Right lung (tissue), 5 donors: Measurements from ENCODE around the gene TMEM8B. TPM values are rescaled to one million over a fixed set of nuclear protein-coding genes. Genes with fewer than 3 reads are reported as not detected.
"Not testable (repeated sequence)": the region's sequence is repeated elsewhere in the genome, so short reads cannot be mapped to it uniquely, and the experiment has no call there.

Experiments used
- DNase-seq, 2 donors: peaks; one replicate each; pipeline ENCODE4 v3.0.0-alpha.2; 2013
- polyA plus RNA-seq, 5 donors: library from polyadenylated mRNA; unstranded; fragments of 120-200 nt; gene quantifications; one replicate each; pipeline versions ENCODE4 v1.2.1 to v1.2.3, GENCODE V29; 2013; ENCODE audit warnings: inconsistent platforms in 1 of 5, low replicate concordance in 1 of 5; ENCODE audit not compliant: insufficient read length in 5 of 5, insufficient read depth in 1 of 5

Gene TMEM8B
- polyA plus RNA-seq, 5 donors: 21.3 to 31.5 (median 27.1) TPM

- no peak for DNase-seq
These were observed 35.7 kb downstream of the TMEM8B start for GRCh38 chr9:35864695-35865255.

DNA sequence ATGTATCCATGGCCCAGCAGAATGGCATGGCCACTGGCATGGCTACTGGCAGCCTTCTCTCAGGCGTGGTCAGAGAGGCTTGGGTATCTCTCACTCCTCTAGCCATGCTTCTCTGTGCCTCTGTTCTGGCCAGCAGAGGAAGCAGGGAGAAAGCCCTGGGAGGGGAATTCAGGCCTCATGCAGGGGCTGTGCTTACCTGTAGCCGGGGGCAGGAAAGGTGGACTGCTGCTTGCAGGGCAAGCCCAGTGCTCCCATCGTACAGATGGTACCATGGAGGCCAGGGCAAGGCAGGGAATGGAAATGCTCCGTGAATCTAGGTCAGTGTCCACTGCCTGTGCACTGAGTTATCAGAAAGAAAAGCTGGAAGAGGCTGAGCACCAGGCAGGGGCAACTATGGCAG lies 38.5 kb downstream of the TMEM8B start:
- DNase-seq: no peak

DNA sequence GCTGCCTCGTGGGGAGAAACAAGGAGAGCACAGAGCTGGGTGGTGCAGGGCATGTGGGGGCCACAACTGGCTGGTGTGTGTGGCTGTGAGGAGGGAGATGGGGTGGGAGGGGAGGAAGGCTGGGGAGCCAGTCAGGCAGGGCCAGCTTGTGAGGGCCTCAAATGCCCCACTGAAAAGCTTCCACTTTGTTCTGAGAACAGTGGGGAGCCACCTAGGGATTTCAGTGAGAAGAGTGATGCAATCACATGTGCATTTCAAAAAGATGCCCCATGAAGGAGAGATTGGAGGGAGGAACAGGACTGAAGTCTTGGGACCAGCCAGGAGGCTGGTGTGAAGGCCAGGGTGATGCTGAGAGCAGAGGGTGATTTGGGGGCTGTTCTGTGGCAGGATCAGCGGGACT lies 39.9 kb downstream of the TMEM8B start:
- DNase-seq: no peak

GRCh38 chr9:35869621-35870216 lies 40.7 kb downstream of the TMEM8B start:
- no peak for DNase-seq

DNA sequence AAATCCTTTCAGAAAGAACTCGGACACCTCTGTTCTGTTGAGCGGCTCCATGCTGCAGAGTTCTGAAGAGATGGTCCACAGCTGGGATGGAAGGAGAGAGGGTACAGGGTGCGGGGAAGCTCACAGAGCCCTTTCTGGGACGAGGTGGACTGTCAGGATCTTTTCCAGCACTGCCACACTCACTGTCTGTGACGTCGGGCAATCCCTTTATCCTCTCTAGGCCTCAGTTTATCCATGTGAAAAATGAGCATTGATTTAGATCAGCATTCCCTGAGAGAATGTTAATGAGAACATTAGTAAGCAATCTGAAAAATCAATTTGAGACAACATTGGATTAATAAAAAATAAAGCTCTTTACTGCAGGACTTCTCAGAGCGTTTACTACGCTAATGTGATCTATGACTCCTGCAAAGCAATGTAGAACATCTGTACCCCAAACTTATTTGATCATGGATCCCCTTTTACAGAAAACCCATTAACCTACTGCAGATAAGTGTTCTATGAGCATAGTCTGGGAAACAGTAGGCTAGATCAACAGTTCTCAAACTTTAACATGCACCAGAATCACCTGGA lies 41.4 kb downstream of the TMEM8B start, which contains the start of gene OR13J1:
Gene OR13J1 (minus strand): TSS at position 51 of the 573 bp plus-strand sequence. CDS start 0 bp downstream, at position 51.
- no peak for DNase-seq

- DNase-seq: no peak
These were observed 42.5 kb downstream of the TMEM8B start for GRCh38 chr9:35871545-35871944.

DNA sequence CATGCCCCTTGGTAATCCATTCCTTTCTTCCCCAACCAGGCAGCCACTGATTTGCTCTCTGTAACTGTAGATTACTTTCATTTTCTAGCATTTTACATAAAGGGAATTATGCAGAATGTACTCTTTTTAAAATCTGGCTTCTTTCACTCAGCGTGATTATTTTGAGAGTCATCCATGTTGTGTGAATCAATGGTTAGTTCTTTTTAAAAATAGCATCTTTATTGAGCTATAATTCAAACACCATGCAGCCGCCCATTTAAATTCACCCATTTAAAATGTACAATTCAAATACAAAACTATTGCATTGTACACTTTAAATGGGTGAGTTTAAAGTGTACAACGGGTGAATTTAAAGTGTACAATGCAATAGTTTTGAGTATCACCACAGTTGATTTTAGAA lies 43.5 kb downstream of the TMEM8B start:
- DNase-seq: no peak

DNA sequence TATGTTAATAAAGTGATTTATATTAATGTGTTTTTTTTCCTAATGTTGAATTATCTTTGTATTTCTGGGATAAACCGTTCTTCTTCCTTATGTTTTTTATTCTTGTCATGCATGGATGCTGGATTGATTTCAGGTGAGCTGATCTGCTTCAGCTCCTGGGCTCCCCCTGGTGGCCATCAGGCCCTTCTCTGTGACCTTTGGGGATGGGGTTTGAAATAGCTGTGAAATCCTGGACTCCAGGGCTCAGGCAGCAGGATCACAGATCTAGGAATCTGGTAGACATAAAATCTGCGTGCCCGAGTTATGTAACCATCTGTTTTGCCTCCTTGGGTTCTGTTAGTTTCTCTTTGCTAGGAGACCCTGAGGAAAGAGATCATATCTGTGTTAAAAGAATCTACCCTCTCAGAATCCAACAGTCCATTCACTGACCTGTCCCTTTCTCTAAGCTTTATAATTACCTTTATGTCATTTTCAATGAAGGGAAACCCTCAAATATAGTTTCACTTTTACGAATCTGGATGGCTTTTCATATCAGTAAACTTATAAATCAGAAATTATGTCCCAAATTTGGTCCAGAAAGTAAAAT lies 53.3 kb downstream of the TMEM8B start:
- DNase-seq: peak; percentile 63 to 79

DNA sequence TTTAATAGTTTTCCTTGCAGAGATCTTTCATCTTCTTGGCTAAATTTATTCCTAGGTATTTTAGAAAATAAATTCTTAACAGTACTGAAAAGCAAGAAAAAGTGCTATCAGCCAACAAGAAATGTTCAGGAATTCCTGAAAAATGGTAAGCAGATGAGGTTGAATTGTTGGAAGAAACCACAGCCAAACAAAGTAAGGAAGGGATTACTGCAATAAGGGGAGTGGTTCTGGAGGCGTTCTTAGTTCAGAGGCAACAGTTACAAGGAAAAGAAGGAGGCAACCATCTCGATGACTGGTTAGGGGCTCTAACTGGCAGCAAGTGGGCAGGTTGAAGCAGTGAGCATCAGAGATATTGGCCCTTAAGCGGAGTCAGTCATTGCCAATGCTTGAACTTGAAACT lies 54.0 kb downstream of the TMEM8B start:
- no peak for DNase-seq

DNA sequence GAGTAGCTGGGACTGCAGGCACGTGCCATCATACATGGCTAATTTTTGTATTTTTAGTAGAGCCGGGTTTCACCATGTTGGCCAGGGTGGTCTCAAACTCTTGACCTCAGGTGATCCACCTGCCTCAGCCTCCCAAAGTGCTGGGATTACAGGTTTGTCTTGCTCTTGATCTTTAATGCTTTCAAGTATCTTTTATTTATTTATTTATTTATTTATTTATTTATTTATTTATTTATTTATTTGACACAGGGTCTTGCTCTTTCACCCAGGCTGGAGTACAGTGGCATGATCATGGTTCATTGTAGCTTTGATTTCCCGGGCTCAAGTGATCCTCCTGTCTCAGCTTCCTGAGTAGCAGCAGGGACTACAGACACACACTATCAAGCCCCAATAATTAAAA lies 55.9 kb downstream of the TMEM8B start:
- not testable (repeated sequence) for DNase-seq

DNA sequence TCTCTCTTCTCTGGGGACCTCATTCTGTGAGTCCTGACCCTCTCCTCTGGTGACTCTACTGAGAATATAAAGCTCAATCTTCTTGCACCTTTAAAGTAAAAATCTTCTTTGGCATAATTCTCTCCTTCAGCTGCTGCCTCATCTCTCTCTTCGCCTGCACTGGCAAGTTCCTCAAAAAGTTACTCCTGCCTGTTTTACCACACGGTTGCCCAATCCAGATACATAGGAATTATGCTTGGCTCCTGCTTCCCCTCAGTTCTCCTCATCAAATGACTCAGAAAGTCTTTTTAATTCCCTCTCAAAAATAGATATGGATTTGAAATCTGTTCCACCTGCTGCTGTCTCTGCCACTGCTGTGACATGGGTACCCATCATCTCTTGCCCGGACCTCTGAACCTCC lies 62.6 kb downstream of the TMEM8B start:
- DNase-seq: no peak

GRCh38 chr9:35892051-35892450 lies 63.0 kb downstream of the TMEM8B start:
- DNase-seq: no peak

DNA sequence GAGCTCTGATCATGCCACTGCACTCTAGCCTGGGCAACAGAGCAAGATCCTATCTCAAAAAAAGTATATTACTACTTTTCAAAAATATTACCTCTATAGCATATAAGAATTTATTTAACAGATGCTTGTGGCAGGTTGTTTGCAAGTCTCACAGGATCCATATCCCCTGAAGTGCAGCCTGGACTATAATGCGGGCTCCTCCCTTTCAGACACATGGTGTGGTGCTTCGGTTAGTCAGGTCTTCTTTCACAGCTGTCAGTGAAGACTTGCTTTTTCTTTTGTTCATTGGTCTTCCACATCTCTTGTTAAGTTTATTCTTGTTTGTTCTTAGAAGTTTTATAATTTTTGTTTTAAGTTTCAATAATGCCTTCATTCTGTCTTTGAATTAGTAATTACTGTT lies 67.5 kb downstream of the TMEM8B start:
- DNase-seq: no peak

DNA sequence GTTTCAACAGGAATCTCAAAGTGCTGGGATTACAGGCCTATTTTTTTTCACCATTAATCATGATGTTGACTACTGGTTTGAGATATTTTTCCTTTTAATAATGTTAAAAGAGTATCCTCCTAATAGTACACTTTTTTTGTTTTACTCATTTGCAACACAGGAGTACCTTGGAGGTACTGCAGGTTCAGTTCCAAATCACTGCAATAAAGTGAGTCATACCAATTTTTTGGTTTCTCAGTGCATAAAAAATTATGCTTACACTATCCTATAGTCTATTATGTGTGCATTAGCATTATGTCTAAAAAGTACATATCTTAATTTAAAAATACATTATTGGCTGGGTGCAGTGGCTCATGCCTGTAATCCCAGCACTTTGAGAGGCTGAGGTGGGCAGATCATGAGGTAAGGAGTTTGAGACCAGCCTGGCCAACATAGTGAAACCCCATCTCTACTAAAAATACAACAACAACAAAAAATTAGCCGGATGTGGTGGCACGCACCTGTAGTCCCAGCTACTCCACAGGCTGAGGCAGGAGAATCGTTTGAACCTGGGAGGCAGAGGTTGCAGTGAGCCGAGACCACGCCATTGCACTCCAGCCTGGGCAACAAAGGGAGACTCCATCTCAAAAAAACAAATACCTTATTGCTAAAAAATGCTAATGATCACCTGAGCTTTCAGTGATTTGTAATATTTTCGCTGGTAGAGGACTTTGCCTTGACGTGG lies 68.5 kb downstream of the TMEM8B start:
- not testable (repeated sequence) for DNase-seq

DNA sequence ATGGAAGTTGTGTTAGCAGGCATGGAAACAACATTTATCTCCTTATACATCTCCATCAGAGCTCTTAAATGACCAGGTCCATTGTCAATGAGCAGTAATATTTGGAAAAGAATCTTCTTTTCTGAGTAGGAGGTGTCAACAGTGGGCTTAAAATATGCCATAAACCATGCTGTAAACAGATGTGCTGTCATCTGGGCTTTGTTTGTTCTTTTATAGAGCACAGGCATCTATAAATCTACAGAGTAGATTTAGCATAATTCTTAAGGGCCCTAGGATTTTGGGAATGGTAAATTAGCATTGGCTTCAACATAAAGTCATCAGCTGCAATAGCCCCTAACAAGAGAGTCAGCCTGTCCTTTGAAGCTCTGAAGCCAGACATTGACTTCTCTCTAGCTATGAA lies 69.3 kb downstream of the TMEM8B start:
- no peak for DNase-seq

GRCh38 chr9:35899021-35899420 lies 70.0 kb downstream of the TMEM8B start:
- no peak for DNase-seq

DNA sequence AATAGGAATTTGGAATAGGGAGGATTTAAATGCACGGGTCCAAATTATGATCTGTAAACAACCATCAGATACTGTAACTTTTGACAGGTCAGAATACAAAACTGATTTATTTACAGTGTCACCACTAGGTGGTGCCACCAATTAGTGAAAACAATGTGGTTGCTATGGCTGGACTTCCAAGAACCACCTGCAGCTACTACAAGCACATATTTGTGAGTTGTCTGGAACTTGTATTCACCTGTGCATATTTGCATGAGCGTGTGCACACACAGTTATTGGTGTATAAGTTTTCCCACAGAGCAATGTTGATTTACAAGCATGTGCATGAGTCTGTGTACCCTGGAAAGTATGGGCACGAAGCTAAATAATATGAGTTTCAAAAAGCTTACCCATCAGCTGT lies 74.0 kb downstream of the TMEM8B start:
- DNase-seq: peak in 1 of 2 donors; percentile 53

GRCh38 chr9:35904338-35904737 lies 75.3 kb downstream of the TMEM8B start:
- DNase-seq: no peak

DNA sequence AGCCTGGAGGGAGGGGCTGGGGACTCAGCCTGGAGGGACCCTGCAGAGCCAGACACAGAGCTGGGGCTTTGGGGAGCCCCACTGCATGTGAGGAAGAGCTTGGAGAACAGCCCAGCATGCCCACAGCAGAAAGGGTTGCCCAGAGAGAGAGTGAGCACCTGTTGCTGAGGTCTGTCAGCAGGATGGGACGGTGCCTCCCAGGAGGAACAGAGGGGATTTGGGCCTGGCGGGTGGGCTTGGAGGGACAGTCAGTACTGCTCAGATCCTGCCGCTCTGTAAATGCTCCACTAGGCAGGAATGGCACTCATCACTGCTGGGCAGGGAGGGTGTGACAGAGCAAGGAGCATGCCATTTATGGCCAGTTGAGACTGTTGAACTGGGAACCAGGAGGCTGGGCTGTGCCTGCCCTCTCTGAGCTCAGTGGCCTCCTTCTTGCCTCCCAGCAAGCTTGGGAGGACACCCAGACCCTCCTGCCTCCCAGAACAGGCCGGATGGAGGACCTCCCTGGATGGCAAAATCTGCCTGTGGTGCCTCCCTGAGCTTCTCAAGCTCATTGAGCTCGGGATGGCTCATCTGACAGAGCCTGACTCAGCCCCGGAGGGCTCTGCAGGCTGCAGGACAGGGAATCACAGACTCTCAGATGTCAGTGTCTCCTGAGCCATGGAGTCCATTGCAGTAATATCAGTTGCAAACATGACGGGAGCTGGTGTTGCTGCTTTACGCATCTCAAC lies 76.2 kb downstream of the TMEM8B start:
- DNase-seq: no peak

DNA sequence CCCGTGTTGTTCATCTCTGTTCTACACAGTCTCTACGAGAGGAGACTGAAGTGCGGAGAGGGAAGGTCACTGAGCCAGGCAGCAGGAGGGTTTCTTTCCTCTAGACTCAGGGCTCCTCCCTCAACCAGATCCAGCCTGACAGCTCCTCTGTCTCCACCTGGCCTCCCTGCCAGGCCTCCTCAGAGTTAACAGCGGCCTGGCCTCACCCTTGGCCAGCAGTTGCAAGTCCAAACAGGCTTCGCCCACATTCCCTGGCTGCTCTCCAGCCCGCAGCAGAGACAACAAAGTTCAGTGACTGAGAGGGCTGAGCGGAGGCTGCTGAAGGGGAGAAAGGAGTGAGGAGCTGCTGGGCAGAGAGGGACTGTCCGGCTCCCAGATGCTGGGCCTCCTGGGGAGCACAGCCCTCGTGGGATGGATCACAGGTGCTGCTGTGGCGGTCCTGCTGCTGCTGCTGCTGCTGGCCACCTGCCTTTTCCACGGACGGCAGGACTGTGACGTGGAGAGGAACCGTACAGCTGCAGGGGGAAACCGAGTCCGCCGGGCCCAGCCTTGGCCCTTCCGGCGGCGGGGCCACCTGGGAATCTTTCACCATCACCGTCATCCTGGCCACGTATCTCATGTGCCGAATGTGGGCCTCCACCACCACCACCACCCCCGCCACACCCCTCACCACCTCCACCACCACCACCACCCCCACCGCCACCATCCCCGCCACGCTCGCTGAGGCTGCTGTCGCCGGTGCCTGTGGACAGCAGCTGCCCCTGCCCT lies 77.1 kb downstream of the TMEM8B start, which contains the start of gene HRCT1:
Gene HRCT1 (plus strand): TSS at position 291 of the 768 bp plus-strand sequence. CDS start 86 bp downstream, at position 377.
- peak; percentile 81 to 83 for DNase-seq
